GM23338 (cell line): ENCODE results near the gene CTDSPL. TPM values are rescaled to one million over a fixed set of nuclear protein-coding genes. Genes with fewer than 3 reads are reported as not detected.

Source experiments
- ATAC-seq: fragments of 200-7000 bp; cut with Tn5 transposase; 3 replicates; pipeline ENCODE4 v1.9.1; 2020
- DNase-seq: peaks from one replicate; pipeline ENCODE4 v3.0.0-alpha.2; 2015; ENCODE audit warnings: low spot score
- H2AFZ ChIP-seq: fragments of 200-600 bp; sonication (generic); 2 replicates; pipeline ENCODE4 v1.8.0; 2016; ENCODE audit warnings: antibody characterized with exemption, mild to moderate bottlenecking, moderate library complexity
- H3F3A ChIP-seq: fragments of 200-600 bp; sonication (generic); replicated peaks from 2 replicates; pipeline ENCODE4 v1.8.0; 2017; ENCODE audit warnings: antibody characterized with exemption, mixed run types, low read depth
- H3K27ac ChIP-seq: fragments of 200-600 bp; sonication (generic); 2 replicates; pipeline ENCODE4 v1.6.1; 2016; ENCODE audit warnings: low read depth
- H3K27me3 ChIP-seq: fragments of 200-600 bp; sonication (generic); 2 replicates; pipeline ENCODE4 v1.8.0; 2016; ENCODE audit warnings: mild to moderate bottlenecking, mixed run types, moderate library complexity; ENCODE audit not compliant: insufficient read depth
- H3K36me3 ChIP-seq: fragments of 200-600 bp; sonication (generic); 2 replicates; pipeline ENCODE4 v1.8.0; 2016; ENCODE audit warnings: mild to moderate bottlenecking; ENCODE audit not compliant: insufficient read depth
- H3K4me1 ChIP-seq: fragments of 200-600 bp; sonication (generic); 2 replicates; pipeline ENCODE4 v1.8.0; 2016; ENCODE audit warnings: mild to moderate bottlenecking, moderate library complexity; ENCODE audit not compliant: insufficient read depth
- H3K4me2 ChIP-seq: fragments of 200-600 bp; sonication (generic); 2 replicates; pipeline ENCODE4 v1.7.1; 2017; ENCODE audit warnings: mixed run types
- H3K4me3 ChIP-seq: fragments of 200-600 bp; sonication (generic); 2 replicates; pipeline ENCODE4 v1.6.1; 2016; ENCODE audit warnings: mixed run types
- H3K79me2 ChIP-seq: fragments of 200-600 bp; sonication (generic); replicated peaks from 2 replicates; pipeline ENCODE4 v1.8.0; 2017; ENCODE audit warnings: mild to moderate bottlenecking; ENCODE audit not compliant: insufficient read depth
- H3K9me2 ChIP-seq: fragments of 200-600 bp; sonication (generic); 2 replicates; pipeline ENCODE4 v1.8.0; 2017; ENCODE audit not compliant: insufficient read depth
- H4K20me1 ChIP-seq: fragments of 200-600 bp; sonication (generic); replicated peaks from 2 replicates; pipeline ENCODE4 v1.8.0; 2017; ENCODE audit warnings: mild to moderate bottlenecking; ENCODE audit not compliant: insufficient read depth
- H3K27ac Mint-ChIP-seq: 2 replicates; pipeline ENCODE4 v1.8.0; 2020; ENCODE audit warnings: inconsistent platforms, mild to moderate bottlenecking, moderate library complexity, mixed read lengths
- H3K27me3 Mint-ChIP-seq: 3 replicates; pipeline ENCODE4 v1.8.0; 2022; ENCODE audit warnings: low read depth, mild to moderate bottlenecking, moderate library complexity, mixed read lengths, inconsistent platforms; ENCODE audit not compliant: insufficient read depth, poor library complexity
- H3K36me3 Mint-ChIP-seq: 3 replicates; pipeline ENCODE4 v1.8.0; 2021; ENCODE audit warnings: low read depth, mild to moderate bottlenecking, inconsistent platforms, moderate library complexity, mixed read lengths
- H3K4me1 Mint-ChIP-seq: 3 replicates; pipeline ENCODE4 v1.8.0; 2020; ENCODE audit warnings: mild to moderate bottlenecking, inconsistent platforms, mixed read lengths
- H3K4me3 Mint-ChIP-seq: 3 replicates; pipeline ENCODE4 v1.8.0; 2021; ENCODE audit warnings: moderate library complexity, mild to moderate bottlenecking, inconsistent platforms, mixed read lengths
- H3K9me3 Mint-ChIP-seq: 3 replicates; pipeline ENCODE4 v1.8.0; 2020; ENCODE audit warnings: moderate library complexity, mild to moderate bottlenecking, inconsistent platforms, mixed read lengths
- CREB1 ChIP-seq: fragments of 250-450 bp; sonication (Bioruptor Pico); IDR thresholded peaks from 2 replicates; pipeline ENCODE4 v1.5.0; 2020; ENCODE audit warnings: low read depth, mild to moderate bottlenecking, moderate library complexity
- EZH2 ChIP-seq: fragments of 200-600 bp; sonication (generic); IDR thresholded peaks from one replicate; pipeline ENCODE4 v1.8.0; 2017; ENCODE audit warnings: antibody characterized with exemption, mild to moderate bottlenecking, low read depth; ENCODE audit not compliant: unreplicated experiment
- EZH2phosphoT487 ChIP-seq: fragments of 200-600 bp; sonication (generic); IDR thresholded peaks from one replicate; pipeline ENCODE4 v1.8.1; 2018; ENCODE audit warnings: antibody characterized with exemption; ENCODE audit not compliant: unreplicated experiment
- POLR2AphosphoS5 ChIP-seq: IDR thresholded peaks from 2 replicates; pipeline ENCODE4 v1.6.1; 2016; ENCODE audit warnings: antibody characterized with exemption, low read depth
- STAT1 ChIP-seq: IDR thresholded peaks from one replicate; pipeline ENCODE4 v1.6.1; 2016; ENCODE audit warnings: antibody characterized with exemption; ENCODE audit not compliant: unreplicated experiment
- ZNF331 ChIP-seq: fragments of 250-450 bp; sonication (Bioruptor Pico); IDR thresholded peaks from 2 replicates; pipeline ENCODE4 v1.5.0; 2020; ENCODE audit warnings: low read depth, mild to moderate bottlenecking, moderate library complexity
- polyA plus RNA-seq: library from polyadenylated mRNA; unstranded; fragments of >200 nt; fragmentation: Nextera tagmentation; extraction: Ambion mirVana; gene quantifications from 2 replicates; pipeline ENCODE4 v1.2.1, GENCODE V29; 2016
- total RNA-seq: library from RNA; depleted of rRNA; stranded (reverse); fragments of >200 nt; shearing (Covaris generic); gene quantifications from 2 replicates; pipeline ENCODE4 v1.2.3, GENCODE V29; 2014
- TF ChIP-seq, protein P1 (sequence below): fragments of 250-450 bp; sonication (Bioruptor Pico); IDR thresholded peaks from 2 replicates; pipeline ENCODE4 v1.5.0; 2020; ENCODE audit warnings: mild to moderate bottlenecking, moderate library complexity
- TF ChIP-seq, protein P2 (sequence below), 2 experiments: fragments of 200-600 bp in 1 of 2; sonication (generic) in 1 of 2; conservative IDR thresholded peaks; 2 replicates each; pipeline versions ENCODE4 v1.5.1 to v1.6.1; 2016 to 2017; ENCODE audit warnings: antibody characterized with exemption in 2 of 2, low read depth in 2 of 2, mild to moderate bottlenecking in 2 of 2, moderate library complexity in 1 of 2
- TF ChIP-seq, protein P3 (sequence below): IDR thresholded peaks from one replicate; pipeline ENCODE4 v1.6.1; 2018; ENCODE audit warnings: antibody characterized with exemption; ENCODE audit not compliant: unreplicated experiment
- TF ChIP-seq, protein P4 (sequence below): IDR thresholded peaks from 2 replicates; pipeline ENCODE4 v1.6.1; 2016; ENCODE audit warnings: antibody characterized with exemption

Gene CTDSPL
- total and polyA plus RNA-seq, 2 experiments from 2014 or later = 23.2 to 42.0 TPM

DNA sequence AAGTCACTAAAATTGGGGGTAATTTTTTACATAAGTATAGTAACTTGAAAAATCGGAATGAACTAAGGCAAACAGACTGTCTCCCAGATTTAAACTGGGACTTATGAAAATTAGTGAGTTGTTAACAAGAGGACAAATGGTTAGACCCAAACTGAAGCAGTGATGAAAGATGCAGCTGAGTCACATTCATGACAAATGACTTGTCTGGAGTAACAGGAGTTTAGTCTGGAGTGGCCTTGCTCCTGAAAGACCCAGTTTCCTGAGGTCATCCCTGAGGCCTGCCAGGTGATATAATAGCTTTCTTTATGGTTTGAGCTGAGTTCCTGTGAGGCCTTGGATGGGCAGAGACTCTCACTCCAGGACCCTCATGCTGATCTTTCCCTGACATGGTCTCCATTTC lies 9.6 kb upstream of the CTDSPL start (continued):
- TF ChIP-seq, protein P1, sequence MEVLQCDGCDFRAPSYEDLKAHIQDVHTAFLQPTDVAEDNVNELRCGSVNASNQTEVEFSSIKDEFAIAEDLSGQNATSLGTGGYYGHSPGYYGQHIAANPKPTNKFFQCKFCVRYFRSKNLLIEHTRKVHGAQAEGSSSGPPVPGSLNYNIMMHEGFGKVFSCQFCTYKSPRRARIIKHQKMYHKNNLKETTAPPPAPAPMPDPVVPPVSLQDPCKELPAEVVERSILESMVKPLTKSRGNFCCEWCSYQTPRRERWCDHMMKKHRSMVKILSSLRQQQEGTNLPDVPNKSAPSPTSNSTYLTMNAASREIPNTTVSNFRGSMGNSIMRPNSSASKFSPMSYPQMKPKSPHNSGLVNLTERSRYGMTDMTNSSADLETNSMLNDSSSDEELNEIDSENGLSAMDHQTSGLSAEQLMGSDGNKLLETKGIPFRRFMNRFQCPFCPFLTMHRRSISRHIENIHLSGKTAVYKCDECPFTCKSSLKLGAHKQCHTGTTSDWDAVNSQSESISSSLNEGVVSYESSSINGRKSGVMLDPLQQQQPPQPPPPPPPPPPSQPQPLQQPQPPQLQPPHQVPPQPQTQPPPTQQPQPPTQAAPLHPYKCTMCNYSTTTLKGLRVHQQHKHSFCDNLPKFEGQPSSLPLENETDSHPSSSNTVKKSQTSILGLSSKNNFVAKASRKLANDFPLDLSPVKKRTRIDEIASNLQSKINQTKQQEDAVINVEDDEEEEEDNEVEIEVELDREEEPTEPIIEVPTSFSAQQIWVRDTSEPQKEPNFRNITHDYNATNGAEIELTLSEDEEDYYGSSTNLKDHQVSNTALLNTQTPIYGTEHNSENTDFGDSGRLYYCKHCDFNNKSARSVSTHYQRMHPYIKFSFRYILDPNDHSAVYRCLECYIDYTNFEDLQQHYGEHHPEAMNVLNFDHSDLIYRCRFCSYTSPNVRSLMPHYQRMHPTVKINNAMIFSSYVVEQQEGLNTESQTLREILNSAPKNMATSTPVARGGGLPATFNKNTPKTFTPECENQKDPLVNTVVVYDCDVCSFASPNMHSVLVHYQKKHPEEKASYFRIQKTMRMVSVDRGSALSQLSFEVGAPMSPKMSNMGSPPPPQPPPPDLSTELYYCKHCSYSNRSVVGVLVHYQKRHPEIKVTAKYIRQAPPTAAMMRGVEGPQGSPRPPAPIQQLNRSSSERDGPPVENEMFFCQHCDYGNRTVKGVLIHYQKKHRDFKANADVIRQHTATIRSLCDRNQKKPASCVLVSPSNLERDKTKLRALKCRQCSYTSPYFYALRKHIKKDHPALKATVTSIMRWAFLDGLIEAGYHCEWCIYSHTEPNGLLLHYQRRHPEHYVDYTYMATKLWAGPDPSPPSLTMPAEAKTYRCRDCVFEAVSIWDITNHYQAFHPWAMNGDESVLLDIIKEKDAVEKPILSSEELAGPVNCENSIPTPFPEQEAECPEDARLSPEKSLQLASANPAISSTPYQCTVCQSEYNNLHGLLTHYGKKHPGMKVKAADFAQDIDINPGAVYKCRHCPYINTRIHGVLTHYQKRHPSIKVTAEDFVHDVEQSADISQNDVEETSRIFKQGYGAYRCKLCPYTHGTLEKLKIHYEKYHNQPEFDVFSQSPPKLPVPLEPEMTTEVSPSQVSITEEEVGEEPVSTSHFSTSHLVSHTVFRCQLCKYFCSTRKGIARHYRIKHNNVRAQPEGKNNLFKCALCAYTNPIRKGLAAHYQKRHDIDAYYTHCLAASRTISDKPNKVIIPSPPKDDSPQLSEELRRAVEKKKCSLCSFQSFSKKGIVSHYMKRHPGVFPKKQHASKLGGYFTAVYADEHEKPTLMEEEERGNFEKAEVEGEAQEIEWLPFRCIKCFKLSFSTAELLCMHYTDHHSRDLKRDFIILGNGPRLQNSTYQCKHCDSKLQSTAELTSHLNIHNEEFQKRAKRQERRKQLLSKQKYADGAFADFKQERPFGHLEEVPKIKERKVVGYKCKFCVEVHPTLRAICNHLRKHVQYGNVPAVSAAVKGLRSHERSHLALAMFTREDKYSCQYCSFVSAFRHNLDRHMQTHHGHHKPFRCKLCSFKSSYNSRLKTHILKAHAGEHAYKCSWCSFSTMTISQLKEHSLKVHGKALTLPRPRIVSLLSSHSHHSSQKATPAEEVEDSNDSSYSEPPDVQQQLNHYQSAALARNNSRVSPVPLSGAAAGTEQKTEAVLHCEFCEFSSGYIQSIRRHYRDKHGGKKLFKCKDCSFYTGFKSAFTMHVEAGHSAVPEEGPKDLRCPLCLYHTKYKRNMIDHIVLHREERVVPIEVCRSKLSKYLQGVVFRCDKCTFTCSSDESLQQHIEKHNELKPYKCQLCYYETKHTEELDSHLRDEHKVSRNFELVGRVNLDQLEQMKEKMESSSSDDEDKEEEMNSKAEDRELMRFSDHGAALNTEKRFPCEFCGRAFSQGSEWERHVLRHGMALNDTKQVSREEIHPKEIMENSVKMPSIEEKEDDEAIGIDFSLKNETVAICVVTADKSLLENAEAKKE (CRISPR knock-in tag) = no peak
- TF ChIP-seq, protein P2, sequence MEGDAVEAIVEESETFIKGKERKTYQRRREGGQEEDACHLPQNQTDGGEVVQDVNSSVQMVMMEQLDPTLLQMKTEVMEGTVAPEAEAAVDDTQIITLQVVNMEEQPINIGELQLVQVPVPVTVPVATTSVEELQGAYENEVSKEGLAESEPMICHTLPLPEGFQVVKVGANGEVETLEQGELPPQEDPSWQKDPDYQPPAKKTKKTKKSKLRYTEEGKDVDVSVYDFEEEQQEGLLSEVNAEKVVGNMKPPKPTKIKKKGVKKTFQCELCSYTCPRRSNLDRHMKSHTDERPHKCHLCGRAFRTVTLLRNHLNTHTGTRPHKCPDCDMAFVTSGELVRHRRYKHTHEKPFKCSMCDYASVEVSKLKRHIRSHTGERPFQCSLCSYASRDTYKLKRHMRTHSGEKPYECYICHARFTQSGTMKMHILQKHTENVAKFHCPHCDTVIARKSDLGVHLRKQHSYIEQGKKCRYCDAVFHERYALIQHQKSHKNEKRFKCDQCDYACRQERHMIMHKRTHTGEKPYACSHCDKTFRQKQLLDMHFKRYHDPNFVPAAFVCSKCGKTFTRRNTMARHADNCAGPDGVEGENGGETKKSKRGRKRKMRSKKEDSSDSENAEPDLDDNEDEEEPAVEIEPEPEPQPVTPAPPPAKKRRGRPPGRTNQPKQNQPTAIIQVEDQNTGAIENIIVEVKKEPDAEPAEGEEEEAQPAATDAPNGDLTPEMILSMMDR (conservative IDR thresholded peaks at IDR 0.05; ENCODE audit: low read depth in 2 of 2) = no peak
- TF ChIP-seq CREB1 (CRISPR knock-in tag) (no peak), EZH2 (no peak), ZNF331 (CRISPR knock-in tag) (no peak)

DNA sequence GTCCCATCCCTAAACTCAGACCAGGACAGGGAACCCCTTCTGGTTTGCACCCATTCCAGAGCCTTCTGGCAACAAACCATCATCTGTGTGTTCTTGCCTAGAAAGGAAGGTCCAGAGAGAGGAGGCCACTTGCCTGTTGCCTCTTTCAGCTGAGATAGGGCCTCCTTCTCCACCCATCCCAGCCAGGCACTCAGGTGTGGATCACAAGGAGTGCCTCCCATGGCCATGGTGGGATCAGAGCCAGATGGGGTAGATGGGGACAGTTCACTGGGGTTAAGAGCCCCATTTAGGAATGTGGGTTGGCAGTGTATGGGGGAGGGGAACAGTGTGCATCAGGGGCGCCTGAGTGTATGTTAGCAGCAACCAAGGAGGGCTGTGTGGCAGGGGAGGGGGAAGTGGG lies 8.9 kb upstream of the CTDSPL start:
- H3K27ac ChIP-seq = no peak overlapping the region
- TF ChIP-seq, protein P3, sequence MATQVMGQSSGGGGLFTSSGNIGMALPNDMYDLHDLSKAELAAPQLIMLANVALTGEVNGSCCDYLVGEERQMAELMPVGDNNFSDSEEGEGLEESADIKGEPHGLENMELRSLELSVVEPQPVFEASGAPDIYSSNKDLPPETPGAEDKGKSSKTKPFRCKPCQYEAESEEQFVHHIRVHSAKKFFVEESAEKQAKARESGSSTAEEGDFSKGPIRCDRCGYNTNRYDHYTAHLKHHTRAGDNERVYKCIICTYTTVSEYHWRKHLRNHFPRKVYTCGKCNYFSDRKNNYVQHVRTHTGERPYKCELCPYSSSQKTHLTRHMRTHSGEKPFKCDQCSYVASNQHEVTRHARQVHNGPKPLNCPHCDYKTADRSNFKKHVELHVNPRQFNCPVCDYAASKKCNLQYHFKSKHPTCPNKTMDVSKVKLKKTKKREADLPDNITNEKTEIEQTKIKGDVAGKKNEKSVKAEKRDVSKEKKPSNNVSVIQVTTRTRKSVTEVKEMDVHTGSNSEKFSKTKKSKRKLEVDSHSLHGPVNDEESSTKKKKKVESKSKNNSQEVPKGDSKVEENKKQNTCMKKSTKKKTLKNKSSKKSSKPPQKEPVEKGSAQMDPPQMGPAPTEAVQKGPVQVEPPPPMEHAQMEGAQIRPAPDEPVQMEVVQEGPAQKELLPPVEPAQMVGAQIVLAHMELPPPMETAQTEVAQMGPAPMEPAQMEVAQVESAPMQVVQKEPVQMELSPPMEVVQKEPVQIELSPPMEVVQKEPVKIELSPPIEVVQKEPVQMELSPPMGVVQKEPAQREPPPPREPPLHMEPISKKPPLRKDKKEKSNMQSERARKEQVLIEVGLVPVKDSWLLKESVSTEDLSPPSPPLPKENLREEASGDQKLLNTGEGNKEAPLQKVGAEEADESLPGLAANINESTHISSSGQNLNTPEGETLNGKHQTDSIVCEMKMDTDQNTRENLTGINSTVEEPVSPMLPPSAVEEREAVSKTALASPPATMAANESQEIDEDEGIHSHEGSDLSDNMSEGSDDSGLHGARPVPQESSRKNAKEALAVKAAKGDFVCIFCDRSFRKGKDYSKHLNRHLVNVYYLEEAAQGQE = no peak
- TF ChIP-seq POLR2AphosphoS5 (no peak), EZH2phosphoT487 (no peak), EZH2 (no peak), STAT1 (no peak)
- TF ChIP-seq, protein P4, sequence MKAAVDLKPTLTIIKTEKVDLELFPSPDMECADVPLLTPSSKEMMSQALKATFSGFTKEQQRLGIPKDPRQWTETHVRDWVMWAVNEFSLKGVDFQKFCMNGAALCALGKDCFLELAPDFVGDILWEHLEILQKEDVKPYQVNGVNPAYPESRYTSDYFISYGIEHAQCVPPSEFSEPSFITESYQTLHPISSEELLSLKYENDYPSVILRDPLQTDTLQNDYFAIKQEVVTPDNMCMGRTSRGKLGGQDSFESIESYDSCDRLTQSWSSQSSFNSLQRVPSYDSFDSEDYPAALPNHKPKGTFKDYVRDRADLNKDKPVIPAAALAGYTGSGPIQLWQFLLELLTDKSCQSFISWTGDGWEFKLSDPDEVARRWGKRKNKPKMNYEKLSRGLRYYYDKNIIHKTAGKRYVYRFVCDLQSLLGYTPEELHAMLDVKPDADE = no peak
- TF ChIP-seq, protein P2 (conservative IDR thresholded peaks at IDR 0.05; ENCODE audit: low read depth in 2 of 2) = no peak
- Mint-ChIP-seq H3K9me3 (no peaks in the 10 kb centered on the region; the same call in 2 of the 3 replicates), H3K4me1 (peaks cover 15% of the 10 kb centered on the region), H3K4me3 (no peak overlapping the region), H3K36me3 (no peaks in the 10 kb centered on the region; the same call in 2 of the 3 replicates), H3K27ac (no peak overlapping the region), H3K27me3 (peaks cover 5% of the 10 kb centered on the region)
- DNase-seq = no peak
- H3K4me3 ChIP-seq = no peak overlapping the region
- peaks cover 24% of the 10 kb centered on the region for H3K4me1 ChIP-seq
- no peaks in the 10 kb centered on the region for H3F3A ChIP-seq
- H3K36me3 ChIP-seq = no peaks in the 10 kb centered on the region
- no peaks in the 10 kb centered on the region for H3K79me2 ChIP-seq
- H3K9me2 ChIP-seq = peaks cover 5% of the 10 kb centered on the region; the same call in 1 of the 2 replicates
- ATAC-seq = no peak
- no peaks in the 10 kb centered on the region for H4K20me1 ChIP-seq
- H2AFZ ChIP-seq = no peak overlapping the region
- no peaks in the 10 kb centered on the region for H3K27me3 ChIP-seq
- no peak overlapping the region for H3K4me2 ChIP-seq
